A673 (cell line): ENCODE results near the gene HRH1.

ENCODE experiments used
- CTCF ChIP-seq: fragments of 300-800, 200-600 bp; sonication (generic); conservative IDR thresholded peaks from 2 replicates; pipeline ENCODE4 v1.5.1; 2017; ENCODE audit warnings: low read depth, mild to moderate bottlenecking, antibody characterized with exemption, low read length, moderate library complexity, mixed read lengths
- EZH2 ChIP-seq: fragments of 200-600 bp; sonication (generic); IDR thresholded peaks from 2 replicates; pipeline ENCODE4 v1.6.1; 2017; ENCODE audit warnings: borderline replicate concordance, low read depth, mild to moderate bottlenecking, mixed read lengths, antibody characterized with exemption, low read length; ENCODE audit not compliant: poor library complexity, severe bottlenecking

GRCh38 chr3:11254876-11255275 is 100.6 kb downstream of the HRH1 start:
- TF ChIP-seq CTCF = no peak
- no peak for TF ChIP-seq EZH2
